SK-N-SH treated with all-trans-retinoic acid at 6 μM for 48 hours (cell line): ENCODE data around the gene PET100.

ENCODE experiments used
- ATAC-seq: fragments of 200-7000 bp; cut with Tn5 transposase; 3 replicates; pipeline ENCODE4 v1.9.1; 2020; ENCODE audit warnings: mild to moderate bottlenecking, moderate library complexity
- ARNTL ChIP-seq: fragments of 450-650 bp; formaldehyde crosslinking; IDR thresholded peaks from 2 replicates; pipeline ENCODE4 v1.5.0; 2020; ENCODE audit warnings: low read depth, mild to moderate bottlenecking, moderate library complexity, borderline replicate concordance
- BACH2 ChIP-seq: fragments of 250-450 bp; sonication (Bioruptor Pico); IDR thresholded peaks from 2 replicates; pipeline ENCODE4 v1.9.0; 2021; ENCODE audit warnings: mild to moderate bottlenecking, borderline replicate concordance
- CSDC2 ChIP-seq: fragments of 250-450 bp; sonication (Bioruptor Pico); IDR thresholded peaks from 2 replicates; pipeline ENCODE4 v1.5.0; 2020; ENCODE audit warnings: mild to moderate bottlenecking, moderate library complexity
- CSRNP3 ChIP-seq: fragments of 250-450 bp; sonication (Bioruptor Pico); IDR thresholded peaks from 2 replicates; pipeline ENCODE4 v1.5.1; 2021; ENCODE audit warnings: mild to moderate bottlenecking, moderate library complexity
- ESRRG ChIP-seq: fragments of 250-450 bp; sonication (Bioruptor Pico); IDR thresholded peaks from 2 replicates; pipeline ENCODE4 v1.6.1; 2021; ENCODE audit warnings: mild to moderate bottlenecking
- GLIS3 ChIP-seq: fragments of 250-450 bp; sonication (Bioruptor Pico); IDR thresholded peaks from 2 replicates; pipeline ENCODE4 v1.5.0; 2020; ENCODE audit warnings: mild to moderate bottlenecking, moderate library complexity
- OSR1 ChIP-seq: fragments of 250-450 bp; sonication (Bioruptor Pico); IDR thresholded peaks from 2 replicates; pipeline ENCODE4 v1.8.0; 2022; ENCODE audit warnings: moderate library complexity, mild to moderate bottlenecking, inconsistent platforms
- PATZ1 ChIP-seq: fragments of 250-450 bp; sonication (Bioruptor Pico); IDR thresholded peaks from 2 replicates; pipeline ENCODE4 v1.8.0; 2020; ENCODE audit warnings: mild to moderate bottlenecking, moderate library complexity, borderline replicate concordance
- PPARA ChIP-seq: fragments of 250-450 bp; sonication (Bioruptor Pico); IDR thresholded peaks from 2 replicates; pipeline ENCODE4 v1.5.0; 2020; ENCODE audit warnings: mild to moderate bottlenecking, borderline replicate concordance
- RARB ChIP-seq: fragments of 250-450 bp; sonication (Bioruptor Pico); IDR thresholded peaks from 2 replicates; pipeline ENCODE4 v1.8.0; 2021; ENCODE audit warnings: mild to moderate bottlenecking, moderate library complexity
- SNAI2 ChIP-seq: fragments of 250-450 bp; sonication (Bioruptor Pico); IDR thresholded peaks from 2 replicates; pipeline ENCODE4 v1.5.0; 2020; ENCODE audit warnings: mild to moderate bottlenecking, moderate library complexity
- TOX ChIP-seq: fragments of 250-450 bp; sonication (Bioruptor Pico); IDR thresholded peaks from 2 replicates; pipeline ENCODE4 v1.8.0; 2021; ENCODE audit warnings: mild to moderate bottlenecking, moderate library complexity, borderline replicate concordance
- ZC3H10 ChIP-seq: fragments of 250-450 bp; sonication (Bioruptor Pico); IDR thresholded peaks from 2 replicates; pipeline ENCODE4 v1.5.1; 2021; ENCODE audit warnings: mild to moderate bottlenecking, moderate library complexity
- ZFP30 ChIP-seq: fragments of 450-650 bp; formaldehyde crosslinking; IDR thresholded peaks from 2 replicates; pipeline ENCODE4 v1.5.0; 2022; ENCODE audit warnings: mild to moderate bottlenecking, moderate library complexity
- ZNF70 ChIP-seq: fragments of 450-650 bp; formaldehyde crosslinking; IDR thresholded peaks from 2 replicates; pipeline ENCODE4 v1.5.0; 2020; ENCODE audit warnings: mild to moderate bottlenecking, moderate library complexity
- ZNF8 ChIP-seq: fragments of 450-650 bp; formaldehyde crosslinking; IDR thresholded peaks from 2 replicates; pipeline ENCODE4 v1.5.0; 2020; ENCODE audit warnings: mild to moderate bottlenecking, moderate library complexity
- TF ChIP-seq, protein P1 (sequence below): fragments of 250-450 bp; sonication (Bioruptor Pico); IDR thresholded peaks from 2 replicates; pipeline ENCODE4 v1.8.0; 2021; ENCODE audit warnings: low read depth, mild to moderate bottlenecking, moderate library complexity, borderline replicate concordance
- TF ChIP-seq, protein P2 (sequence below): fragments of 250-450 bp; sonication (Bioruptor Pico); IDR thresholded peaks from 2 replicates; pipeline ENCODE4 v1.5.1; 2020; ENCODE audit warnings: low read depth, mild to moderate bottlenecking, moderate library complexity
- TF ChIP-seq, protein P3 (sequence below): fragments of 250-450 bp; sonication (Bioruptor Pico); IDR thresholded peaks from 2 replicates; pipeline ENCODE4 v1.5.0; 2020; ENCODE audit warnings: mild to moderate bottlenecking, moderate library complexity

Gene PET100

DNA sequence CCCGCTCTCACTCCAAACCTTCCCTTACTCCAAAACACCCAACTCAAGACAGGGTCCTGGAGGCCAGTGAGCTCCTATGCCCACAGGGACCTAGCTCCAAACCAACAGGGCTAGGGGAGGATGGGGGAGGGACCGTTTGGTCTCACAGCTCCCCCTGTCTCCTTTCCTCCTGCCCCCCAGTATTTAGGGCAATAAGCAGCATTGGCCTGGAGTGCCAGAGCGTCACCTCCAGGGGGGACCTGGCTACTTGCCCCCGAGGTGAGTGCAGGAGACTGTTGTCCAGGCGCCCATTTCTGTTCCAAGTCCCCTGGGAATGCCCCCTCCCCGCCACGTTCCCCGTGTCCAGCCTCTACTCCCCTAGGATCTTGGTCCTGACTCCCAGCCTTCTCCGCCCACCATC lies 40.0 kb downstream of the PET100 start:
- no peak for ATAC-seq
- TF ChIP-seq CSRNP3 (CRISPR knock-in tag) (no peak), ARNTL (CRISPR knock-in tag) (no peak), RARB (CRISPR knock-in tag) (no peak), PATZ1 (CRISPR knock-in tag) (no peak), TOX (no peak), ZC3H10 (CRISPR knock-in tag) (no peak), PPARA (CRISPR knock-in tag) (no peak), OSR1 (no peak), ZNF70 (no peak), BACH2 (CRISPR knock-in tag) (no peak), CSDC2 (CRISPR knock-in tag) (no peak), ZNF8 (CRISPR knock-in tag) (no peak), ESRRG (CRISPR knock-in tag) (no peak), SNAI2 (no peak)
- TF ChIP-seq, protein P1, sequence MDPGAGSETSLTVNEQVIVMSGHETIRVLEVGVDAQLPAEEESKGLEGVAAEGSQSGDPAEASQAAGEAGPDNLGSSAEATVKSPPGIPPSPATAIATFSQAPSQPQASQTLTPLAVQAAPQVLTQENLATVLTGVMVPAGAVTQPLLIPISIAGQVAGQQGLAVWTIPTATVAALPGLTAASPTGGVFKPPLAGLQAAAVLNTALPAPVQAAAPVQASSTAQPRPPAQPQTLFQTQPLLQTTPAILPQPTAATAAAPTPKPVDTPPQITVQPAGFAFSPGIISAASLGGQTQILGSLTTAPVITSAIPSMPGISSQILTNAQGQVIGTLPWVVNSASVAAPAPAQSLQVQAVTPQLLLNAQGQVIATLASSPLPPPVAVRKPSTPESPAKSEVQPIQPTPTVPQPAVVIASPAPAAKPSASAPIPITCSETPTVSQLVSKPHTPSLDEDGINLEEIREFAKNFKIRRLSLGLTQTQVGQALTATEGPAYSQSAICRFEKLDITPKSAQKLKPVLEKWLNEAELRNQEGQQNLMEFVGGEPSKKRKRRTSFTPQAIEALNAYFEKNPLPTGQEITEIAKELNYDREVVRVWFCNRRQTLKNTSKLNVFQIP (CRISPR knock-in tag), result no peak
- TF ChIP-seq, protein P2, sequence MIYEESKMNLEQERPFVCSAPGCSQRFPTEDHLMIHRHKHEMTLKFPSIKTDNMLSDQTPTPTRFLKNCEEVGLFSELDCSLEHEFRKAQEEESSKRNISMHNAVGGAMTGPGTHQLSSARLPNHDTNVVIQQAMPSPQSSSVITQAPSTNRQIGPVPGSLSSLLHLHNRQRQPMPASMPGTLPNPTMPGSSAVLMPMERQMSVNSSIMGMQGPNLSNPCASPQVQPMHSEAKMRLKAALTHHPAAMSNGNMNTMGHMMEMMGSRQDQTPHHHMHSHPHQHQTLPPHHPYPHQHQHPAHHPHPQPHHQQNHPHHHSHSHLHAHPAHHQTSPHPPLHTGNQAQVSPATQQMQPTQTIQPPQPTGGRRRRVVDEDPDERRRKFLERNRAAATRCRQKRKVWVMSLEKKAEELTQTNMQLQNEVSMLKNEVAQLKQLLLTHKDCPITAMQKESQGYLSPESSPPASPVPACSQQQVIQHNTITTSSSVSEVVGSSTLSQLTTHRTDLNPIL (CRISPR knock-in tag), result no peak
- TF ChIP-seq, protein P3, sequence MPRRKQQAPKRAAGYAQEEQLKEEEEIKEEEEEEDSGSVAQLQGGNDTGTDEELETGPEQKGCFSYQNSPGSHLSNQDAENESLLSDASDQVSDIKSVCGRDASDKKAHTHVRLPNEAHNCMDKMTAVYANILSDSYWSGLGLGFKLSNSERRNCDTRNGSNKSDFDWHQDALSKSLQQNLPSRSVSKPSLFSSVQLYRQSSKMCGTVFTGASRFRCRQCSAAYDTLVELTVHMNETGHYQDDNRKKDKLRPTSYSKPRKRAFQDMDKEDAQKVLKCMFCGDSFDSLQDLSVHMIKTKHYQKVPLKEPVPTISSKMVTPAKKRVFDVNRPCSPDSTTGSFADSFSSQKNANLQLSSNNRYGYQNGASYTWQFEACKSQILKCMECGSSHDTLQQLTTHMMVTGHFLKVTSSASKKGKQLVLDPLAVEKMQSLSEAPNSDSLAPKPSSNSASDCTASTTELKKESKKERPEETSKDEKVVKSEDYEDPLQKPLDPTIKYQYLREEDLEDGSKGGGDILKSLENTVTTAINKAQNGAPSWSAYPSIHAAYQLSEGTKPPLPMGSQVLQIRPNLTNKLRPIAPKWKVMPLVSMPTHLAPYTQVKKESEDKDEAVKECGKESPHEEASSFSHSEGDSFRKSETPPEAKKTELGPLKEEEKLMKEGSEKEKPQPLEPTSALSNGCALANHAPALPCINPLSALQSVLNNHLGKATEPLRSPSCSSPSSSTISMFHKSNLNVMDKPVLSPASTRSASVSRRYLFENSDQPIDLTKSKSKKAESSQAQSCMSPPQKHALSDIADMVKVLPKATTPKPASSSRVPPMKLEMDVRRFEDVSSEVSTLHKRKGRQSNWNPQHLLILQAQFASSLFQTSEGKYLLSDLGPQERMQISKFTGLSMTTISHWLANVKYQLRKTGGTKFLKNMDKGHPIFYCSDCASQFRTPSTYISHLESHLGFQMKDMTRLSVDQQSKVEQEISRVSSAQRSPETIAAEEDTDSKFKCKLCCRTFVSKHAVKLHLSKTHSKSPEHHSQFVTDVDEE (CRISPR knock-in tag), result no peak

GRCh38 chr19:7670150-7670783 lies 40.7 kb downstream of the PET100 start:
- TF ChIP-seq GLIS3, result no peak
- ATAC-seq, result no peak

DNA sequence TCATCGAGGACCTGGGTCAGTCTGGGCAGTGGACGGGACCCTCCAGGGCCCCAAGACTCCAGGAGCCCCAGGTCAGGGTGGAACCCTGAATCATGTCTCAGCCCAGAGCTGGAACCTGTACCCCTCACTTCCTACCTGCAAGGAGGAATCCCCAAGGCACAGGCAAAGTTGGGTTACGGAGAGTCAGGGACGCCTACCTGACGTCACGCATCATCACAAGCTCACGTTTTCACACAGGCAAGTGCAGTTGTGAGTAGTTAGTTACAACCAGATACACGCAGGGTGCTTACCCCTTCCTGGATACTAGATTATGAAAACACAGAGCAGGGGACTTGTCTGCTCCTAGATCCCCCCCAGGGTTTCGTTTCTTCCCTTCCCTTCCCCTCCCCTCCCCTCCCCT lies 41.2 kb downstream of the PET100 start:
- TF ChIP-seq ZFP30 (CRISPR knock-in tag), result no peak
- no peak for TF ChIP-seq ESRRG (CRISPR knock-in tag)
- TF ChIP-seq PATZ1 (CRISPR knock-in tag), result no peak
- TF ChIP-seq, protein P1 (CRISPR knock-in tag), result no peak
- ATAC-seq, result no peak
